SK-N-MC (cell line): ENCODE measurements around the gene TADA2B.
A peak's percentile ranks its signal among the peaks of the same experiment; 100 is the strongest.

ENCODE experiments used
- DNase-seq: peaks from one replicate; pipeline ENCODE4 v3.0.0-alpha.2; 2011; ENCODE audit warnings: low read depth, low spot score
- H3K27ac ChIP-seq: fragments of 200-600 bp; sonication (generic); 2 replicates; pipeline ENCODE4 v1.5.1; 2016; ENCODE audit warnings: mixed run types
- H3K36me3 ChIP-seq: fragments of 200-600 bp; sonication (generic); 2 replicates; pipeline ENCODE4 v1.6.1; 2017; ENCODE audit warnings: antibody characterized with exemption, low read length, mixed read lengths; ENCODE audit not compliant: insufficient read depth
- H3K4me3 ChIP-seq: fragments of 200-600 bp; sonication (generic); 2 replicates; pipeline ENCODE4 v1.5.1; 2016
- H3K9ac ChIP-seq: fragments of 200-600 bp; sonication (generic); 2 replicates; pipeline ENCODE4 v1.8.0; 2017; ENCODE audit warnings: mixed run types, mixed read lengths; ENCODE audit not compliant: insufficient read length
- H3K9me3 ChIP-seq: fragments of 200-600 bp; sonication (generic); 2 replicates; pipeline ENCODE4 v1.6.1; 2017; ENCODE audit warnings: low read depth, mild to moderate bottlenecking, antibody characterized with exemption, low read length, moderate library complexity, mixed read lengths
- EZH2 ChIP-seq: fragments of 200-600 bp; sonication (generic); IDR thresholded peaks from one replicate; pipeline ENCODE4 v1.6.1; 2017; ENCODE audit warnings: antibody characterized with exemption
- FOXP2 ChIP-seq: optimal IDR thresholded peaks from 2 replicates; pipeline ENCODE3; 2011; ENCODE audit warnings: mild to moderate bottlenecking, moderate library complexity; ENCODE audit not compliant: insufficient read depth; ENCODE audit errors: extremely low read length, control extremely low read depth
- POLR2AphosphoS5 ChIP-seq: IDR thresholded peaks from 2 replicates; pipeline ENCODE4 v1.6.1; 2012; ENCODE audit warnings: mild to moderate bottlenecking, low read depth, low read length, borderline replicate concordance

TADA2B gene

GRCh38 chr4:7040765-7041164, 2.4 kb upstream of the TADA2B start:
- no peak for DNase-seq
- TF ChIP-seq POLR2AphosphoS5 (no peak), FOXP2 (no peak), EZH2 (no peak)
- Histone ChIP-seq H3K27ac (no peak overlapping the region), H3K4me3 (no peak overlapping the region), H3K9ac (no peak overlapping the region), H3K9me3 (no peaks in the 10 kb centered on the region), H3K36me3 (no peaks in the 10 kb centered on the region)

GRCh38 chr4:7041246-7041645, 1.9 kb upstream of the TADA2B start:
- Histone ChIP-seq H3K9ac (no peak overlapping the region), H3K4me3 (no peak overlapping the region), H3K27ac (no peak overlapping the region), H3K9me3 (no peaks in the 10 kb centered on the region), H3K36me3 (no peaks in the 10 kb centered on the region)
- DNase-seq = no peak
- TF ChIP-seq POLR2AphosphoS5 (no peak), EZH2 (no peak), FOXP2 (no peak)

DNA sequence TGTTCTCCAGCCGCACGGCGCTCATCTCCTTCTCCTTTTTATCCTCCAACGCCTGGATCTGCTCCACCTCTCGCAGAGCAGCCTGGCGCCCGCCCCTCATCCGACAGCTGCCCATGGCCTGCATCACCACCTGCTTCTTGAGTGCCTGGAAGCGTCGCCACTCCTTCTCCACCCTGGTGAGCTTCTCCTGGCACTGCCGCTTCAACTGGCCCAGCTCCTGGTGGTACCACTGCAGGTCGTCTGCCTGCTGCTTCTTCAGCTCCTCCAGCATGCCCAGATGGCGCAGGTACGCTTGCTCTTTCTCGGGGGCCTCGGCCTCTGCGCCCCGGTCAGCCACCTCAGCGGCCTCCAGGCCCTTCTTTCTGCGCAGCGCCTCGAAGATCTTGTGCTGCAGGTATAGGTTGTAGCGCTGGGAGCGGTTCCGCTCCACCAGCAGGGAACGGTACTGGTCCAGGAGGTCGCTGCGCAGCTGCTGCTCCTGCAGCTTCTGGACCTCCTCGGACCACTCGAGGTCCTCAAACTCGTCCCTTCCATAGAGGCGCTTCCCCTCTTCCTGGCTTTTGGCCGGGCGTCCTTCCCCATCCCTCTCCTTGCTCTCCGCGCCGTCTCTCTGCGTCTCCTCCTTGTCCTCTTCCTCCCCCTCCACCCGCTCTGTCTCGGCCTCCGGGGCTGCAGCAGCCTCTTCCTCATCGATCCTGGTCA, 1.2 kb upstream of the TADA2B start:
- Histone ChIP-seq H3K9ac (no peak overlapping the region), H3K27ac (no peak overlapping the region)
- TF ChIP-seq EZH2 (no peak), FOXP2 (no peak), POLR2AphosphoS5 (no peak)

DNA sequence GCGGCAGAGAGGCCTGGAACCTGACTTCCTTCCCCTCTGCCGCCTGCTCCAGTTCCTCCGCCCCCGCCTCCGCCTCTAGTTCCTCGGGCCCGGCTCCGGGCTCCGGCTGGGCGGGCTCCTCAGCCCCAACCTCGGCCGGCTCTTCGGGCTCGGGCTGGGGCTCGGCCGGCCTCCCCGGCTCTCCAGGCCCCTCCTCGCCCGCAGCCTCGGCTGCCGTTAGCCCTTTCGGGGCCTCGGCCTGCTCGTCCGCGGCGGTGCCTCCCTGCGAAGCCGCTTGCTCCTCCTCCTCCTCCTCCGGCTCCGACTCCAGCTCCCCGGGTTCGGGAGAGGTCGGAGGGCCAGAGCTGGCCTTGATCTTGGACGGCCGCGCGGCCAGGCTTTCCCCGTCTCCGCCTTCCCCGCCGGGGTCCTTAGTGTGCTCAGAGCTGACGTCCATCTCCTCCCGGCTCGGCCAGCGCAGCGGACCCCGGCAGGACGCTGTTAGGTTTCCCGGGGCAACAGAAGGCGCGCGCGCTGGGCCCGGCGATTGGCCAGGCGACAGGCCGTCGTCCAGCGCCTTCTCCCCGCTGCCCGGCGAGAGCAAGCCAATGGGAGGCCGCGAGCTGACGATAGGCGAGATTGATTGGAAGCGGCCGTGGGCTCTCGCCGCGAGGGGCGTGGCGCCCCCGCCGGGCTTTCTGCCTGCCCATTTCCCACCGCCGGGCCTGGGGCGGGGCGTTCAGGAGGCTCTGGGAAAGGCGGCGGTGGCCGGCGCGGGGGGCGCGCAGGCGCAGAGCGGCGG, 479 bp upstream of the TADA2B start:
- H3K4me3 ChIP-seq = peak overlapping the region; percentile 74
- H3K36me3 ChIP-seq = no peaks in the 10 kb centered on the region
- H3K9ac ChIP-seq = no peak overlapping the region
- TF ChIP-seq FOXP2 = no peak
- TF ChIP-seq POLR2AphosphoS5 = no peak
- no peak for TF ChIP-seq EZH2
- H3K27ac ChIP-seq = no peak overlapping the region
- DNase-seq = peak; percentile 1
- no peaks in the 10 kb centered on the region for H3K9me3 ChIP-seq

More for the DNA sequence above, 1.2 kb upstream of the TADA2B start:
- Histone ChIP-seq H3K4me3 (peak overlapping the region; percentile 74), H3K36me3 (no peaks in the 10 kb centered on the region), H3K9me3 (no peaks in the 10 kb centered on the region)
- DNase-seq = no peak

DNA sequence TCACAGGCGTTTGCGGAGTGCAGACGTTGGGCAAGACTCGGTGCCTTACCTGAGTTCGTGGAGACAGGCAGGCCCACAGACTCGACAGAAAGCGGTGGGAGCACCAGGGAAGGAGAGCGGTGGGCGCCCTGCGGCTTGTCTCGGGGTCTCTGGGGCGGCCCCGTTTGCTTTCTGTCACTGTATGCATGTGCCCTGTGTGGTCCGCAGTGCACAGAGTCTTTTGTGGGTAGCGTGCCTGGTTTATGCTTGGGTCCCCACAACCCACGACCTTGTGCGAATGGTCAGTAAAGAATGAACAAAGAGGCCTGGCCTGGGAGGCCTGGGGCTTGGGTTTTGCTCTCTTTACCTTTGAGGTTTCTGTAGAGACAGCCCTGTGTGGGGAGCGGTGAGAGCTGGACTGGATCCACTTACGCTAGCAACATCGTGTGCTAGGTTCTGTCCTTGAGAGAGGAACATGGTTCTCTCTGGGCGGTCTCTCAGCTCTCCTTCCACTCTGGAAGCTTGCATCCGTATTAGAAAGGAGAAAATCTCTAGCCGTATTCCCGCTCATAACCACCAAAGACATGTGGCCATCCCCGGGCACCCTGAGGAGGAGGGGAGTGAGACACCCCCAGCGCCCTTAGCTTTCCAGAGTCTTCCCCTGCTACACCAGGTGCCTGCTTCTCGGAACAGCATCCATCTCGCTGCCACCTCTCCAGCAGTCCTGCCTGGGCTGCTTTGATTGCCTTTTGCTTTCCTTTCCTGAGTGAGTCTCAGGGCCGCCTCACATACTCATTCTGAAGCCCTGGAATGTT, 1.2 kb downstream of the TADA2B start:
- Histone ChIP-seq H3K9me3 (no peaks in the 10 kb centered on the region), H3K4me3 (peak overlapping the region; percentile 80), H3K9ac (peak overlapping the region; percentile 79), H3K36me3 (no peaks in the 10 kb centered on the region), H3K27ac (no peak overlapping the region)
- no peak for DNase-seq
- no peak for TF ChIP-seq FOXP2
- TF ChIP-seq EZH2 = no peak
- TF ChIP-seq POLR2AphosphoS5 = no peak

- no peak overlapping the region for H3K4me3 ChIP-seq
- DNase-seq = no peak
- no peaks in the 10 kb centered on the region for H3K9me3 ChIP-seq
- no peak overlapping the region for H3K27ac ChIP-seq
- H3K36me3 ChIP-seq = no peaks in the 10 kb centered on the region
- H3K9ac ChIP-seq = no peak overlapping the region
- TF ChIP-seq FOXP2 = no peak
- no peak for TF ChIP-seq EZH2
- no peak for TF ChIP-seq POLR2AphosphoS5
Observed at GRCh38 chr4:7045553-7045952, 2.4 kb downstream of the TADA2B start.

GRCh38 chr4:7045961-7046921, 3.1 kb downstream of the TADA2B start:
- DNase-seq = no peak

More at GRCh38 chr4:7045961-7046921, 3.1 kb downstream of the TADA2B start:
- TF ChIP-seq POLR2AphosphoS5 (no peak), FOXP2 (no peak), EZH2 (no peak)
- no peak overlapping the region for H3K9ac ChIP-seq
- H3K4me3 ChIP-seq = no peak overlapping the region
- no peak overlapping the region for H3K27ac ChIP-seq
- no peaks in the 10 kb centered on the region for H3K9me3 ChIP-seq
- no peaks in the 10 kb centered on the region for H3K36me3 ChIP-seq
